Progenitor cell of endocrine pancreas (in vitro differentiated cells): Measurements from ENCODE around the gene LRP3. TPM values are rescaled to one million over a fixed set of nuclear protein-coding genes. Genes with fewer than 3 reads are reported as not detected.
"Not testable (repeated sequence)": the region's sequence is repeated elsewhere in the genome, so short reads cannot be mapped to it uniquely, and the experiment has no call there.

Experiments
- DNase-seq: peaks from one replicate; pipeline ENCODE4 v3.0.0; 2021; ENCODE audit warnings: low spot score; ENCODE audit not compliant: unreplicated experiment
- H3K27ac Mint-ChIP-seq: 2 replicates; pipeline ENCODE4 v1.8.0; 2021; ENCODE audit warnings: mild to moderate bottlenecking, moderate library complexity, mixed read lengths
- H3K27me3 Mint-ChIP-seq: 2 replicates; pipeline ENCODE4 v1.8.0; 2021; ENCODE audit warnings: mixed read lengths
- H3K36me3 Mint-ChIP-seq: 2 replicates; pipeline ENCODE4 v1.8.0; 2022; ENCODE audit warnings: mixed read lengths; ENCODE audit not compliant: insufficient read depth
- H3K4me1 Mint-ChIP-seq: 2 replicates; pipeline ENCODE4 v1.8.0; 2021; ENCODE audit warnings: low read depth, mixed read lengths
- H3K4me3 Mint-ChIP-seq: 2 replicates; pipeline ENCODE4 v1.8.0; 2021; ENCODE audit warnings: low read depth, mild to moderate bottlenecking, moderate library complexity, mixed read lengths
- H3K9me3 Mint-ChIP-seq: 2 replicates; pipeline ENCODE4 v1.8.0; 2021; ENCODE audit warnings: low read depth, mixed read lengths
- CTCF ChIP-seq: fragments of 200-600 bp; sonication (generic); IDR thresholded peaks from one replicate; pipeline ENCODE4 v1.5.0; 2021; ENCODE audit warnings: antibody characterized with exemption, mild to moderate bottlenecking; ENCODE audit not compliant: unreplicated experiment
- total RNA-seq: library from RNA; stranded (reverse); gene quantifications from 2 replicates; pipeline ENCODE4 v1.2.1, GENCODE V29; 2021

Gene LRP3
- total RNA-seq, 1 donor from 2014 or later, result 51.2 TPM

GRCh38 chr19:33220115-33220514 lies 26.0 kb downstream of the LRP3 start:
- no peak for DNase-seq
- Mint-ChIP-seq H3K4me1 (no peaks in the 10 kb centered on the region), H3K9me3 (no peaks in the 10 kb centered on the region), H3K27me3 (peaks cover 34% of the 10 kb centered on the region), H3K27ac (no peak overlapping the region), H3K4me3 (no peak overlapping the region), H3K36me3 (no peaks in the 10 kb centered on the region)
- TF ChIP-seq CTCF, result no peak

GRCh38 chr19:33220735-33221134 lies 26.6 kb downstream of the LRP3 start:
- Mint-ChIP-seq H3K27me3 (peaks cover 36% of the 10 kb centered on the region), H3K27ac (no peak overlapping the region), H3K36me3 (no peaks in the 10 kb centered on the region), H3K4me1 (no peaks in the 10 kb centered on the region), H3K9me3 (no peaks in the 10 kb centered on the region), H3K4me3 (no peak overlapping the region)
- DNase-seq, result no peak
- TF ChIP-seq CTCF, result no peak

GRCh38 chr19:33221638-33222037 lies 27.5 kb downstream of the LRP3 start:
- peaks cover 44% of the 10 kb centered on the region for H3K27me3 Mint-ChIP-seq
- H3K9me3 Mint-ChIP-seq, result no peaks in the 10 kb centered on the region
- TF ChIP-seq CTCF, result no peak
- H3K4me1 Mint-ChIP-seq, result no peaks in the 10 kb centered on the region
- DNase-seq, result no peak
- H3K36me3 Mint-ChIP-seq, result no peaks in the 10 kb centered on the region
- no peak overlapping the region for H3K27ac Mint-ChIP-seq
- no peak overlapping the region for H3K4me3 Mint-ChIP-seq

GRCh38 chr19:33222255-33222654 lies 28.1 kb downstream of the LRP3 start:
- not testable (repeated sequence) for H3K36me3 Mint-ChIP-seq, H3K4me1 Mint-ChIP-seq, DNase-seq, H3K27ac Mint-ChIP-seq, H3K4me3 Mint-ChIP-seq, H3K9me3 Mint-ChIP-seq
- peaks cover 48% of the 10 kb centered on the region for H3K27me3 Mint-ChIP-seq

- Mint-ChIP-seq H3K27ac (no peak overlapping the region), H3K27me3 (peaks cover 64% of the 10 kb centered on the region), H3K9me3 (peaks cover 15% of the 10 kb centered on the region), H3K4me3 (peak overlapping the region; percentile 38), H3K36me3 (peaks cover 12% of the 10 kb centered on the region), H3K4me1 (no peaks in the 10 kb centered on the region)
- TF ChIP-seq CTCF, result no peak
- DNase-seq, result no peak
Measured at GRCh38 chr19:33224694-33225457, 30.7 kb downstream of the LRP3 start.

GRCh38 chr19:33225458-33225926 lies 31.4 kb downstream of the LRP3 start, which contains the start of gene SLC7A10:
TSS of gene SLC7A10 (minus strand) at chr19:33225850. CDS start at chr19:33225703, 147 bp downstream.
- DNase-seq, result no peak
- no peak within 1 kb of the TSS for H3K27ac Mint-ChIP-seq
- H3K9me3 Mint-ChIP-seq, result peaks cover 15% of the 10 kb centered on the region
- no peak for TF ChIP-seq CTCF
- no peaks in the 10 kb centered on the region for H3K4me1 Mint-ChIP-seq
- H3K36me3 Mint-ChIP-seq, result peaks cover 12% of the 10 kb centered on the region
- peaks cover 65% of the 10 kb centered on the region for H3K27me3 Mint-ChIP-seq
- peak within 1 kb of the TSS; percentile 60 for H3K4me3 Mint-ChIP-seq
